ENCODE results near the gene SH3BGRL. TPM values are rescaled to one million over a fixed set of nuclear protein-coding genes. Genes with fewer than 3 reads are reported as not detected.

The SH3BGRL gene
- total RNA-seq: 34.8 and 36.7 TPM in 2 replicates

GRCh38 chrX:81201671-81202455 is at the start of gene SH3BGRL, which contains the start of gene HMGN5:
SH3BGRL (plus strand) TSS chrX:81202102; CDS start chrX:81202201, 99 bp downstream.
HMGN5 (minus strand) TSS chrX:81201913; CDS start chrX:81121549, 80,364 bp downstream.

Other genes starting within 250 kb of the SH3BGRL start
- 0.46 and 1.00 TPM in 2 replicates for gene HMGN5, start 189 bp upstream of the SH3BGRL start, total RNA-seq

Measured in smooth muscle cell of bladder (primary cell).